ENCODE results near the gene AATK. TPM values are rescaled to one million over a fixed set of nuclear protein-coding genes. Genes with fewer than 3 reads are reported as not detected.
A peak's percentile ranks its signal among the peaks of the same experiment; 100 is the strongest.

AATK gene
- total RNA-seq, 4 donors from 2014 or later: 4.1 to 17.6 (median 7.4) TPM

GRCh38 chr17:81099888-81100287 lies 66.1 kb downstream of the AATK start:
- Histone ChIP-seq H3K36me3 (peaks cover 15 to 16% of the 10 kb centered on the region in 2 donors), H3K9me3 (no peaks in the 10 kb centered on the region), H3K27me3 (no peaks in the 10 kb centered on the region), H3K4me3 (replicated peaks in 1 of 3) (no peak overlapping the region), H3K27ac (no peak overlapping the region), H3K4me1 (peaks cover 23 to 32% of the 10 kb centered on the region in 2 donors)
- intact Hi-C loops (cut with DNase I): loop anchor here (2.0 to 10.0 kb wide), 3 partner anchors 78 to 675 kb away; no protein-coding TSS in a partner anchor
- no peak for DNase-seq
- TF ChIP-seq POLR2A (IDR thresholded peaks at IDR 0.05) (no peak), CTCF (IDR thresholded peaks at IDR 0.05) (no peak)
- 94 to 97% methylated on average over 15 to 21 of the region's 23 CpGs for WGBS, 2 donors

- peaks cover 6 to 11% of the 10 kb centered on the region in 2 donors for H3K36me3 ChIP-seq
- no peak for DNase-seq
- TF ChIP-seq CTCF (IDR thresholded peaks at IDR 0.05) (no peak), POLR2A (IDR thresholded peaks at IDR 0.05) (no peak)
- intact Hi-C loops (cut with DNase I): loop anchor here (2.0 kb wide), 1 partner anchor 109 kb away; no protein-coding TSS in a partner anchor
- no peaks in the 10 kb centered on the region for H3K27me3 ChIP-seq
- WGBS, 2 donors: 91 to 95% methylated on average over 5 to 11 of the region's 13 CpGs
- peak overlapping the region in 2 of 3 donors; percentile 95 to 96 for H3K27ac ChIP-seq
- no peak overlapping the region for H3K4me3 ChIP-seq (replicated peaks in 1 of 3)
- H3K4me1 ChIP-seq: peaks cover 31 to 41% of the 10 kb centered on the region in 2 donors
- H3K9me3 ChIP-seq: no peaks in the 10 kb centered on the region
Observed at GRCh38 chr17:81097943-81098308, 68.1 kb downstream of the AATK start.

- H3K36me3 ChIP-seq: peaks cover 6 to 11% of the 10 kb centered on the region in 2 donors
- peaks cover 31 to 41% of the 10 kb centered on the region in 2 donors for H3K4me1 ChIP-seq
- H3K9me3 ChIP-seq: no peaks in the 10 kb centered on the region
- peak; percentile 79 to 85 for DNase-seq
- WGBS, 2 donors: 44 to 47% methylated on average over 6 to 22 of the region's 31 CpGs
- intact Hi-C loops (cut with DNase I): no loop called here
- TF ChIP-seq POLR2A (IDR thresholded peaks at IDR 0.05) (peak in 1 of 2 donors; percentile 19), CTCF (IDR thresholded peaks at IDR 0.05) (peak in 5 of 6 experiments; percentile 37 to 63 (median 49))
- H3K27ac ChIP-seq: peak overlapping the region; percentile 92 to 96 (median 95)
- H3K27me3 ChIP-seq: no peaks in the 10 kb centered on the region
- H3K4me3 ChIP-seq (replicated peaks in 1 of 3): no peak overlapping the region
Observed at GRCh38 chr17:81097134-81097942, 68.7 kb downstream of the AATK start.

- H3K4me3 ChIP-seq (replicated peaks in 1 of 3): no peak overlapping the region
- H3K27me3 ChIP-seq: no peaks in the 10 kb centered on the region
- peak; percentile 57 to 67 for DNase-seq
- H3K27ac ChIP-seq: peak overlapping the region; percentile 92 to 96 (median 95)
- H3K36me3 ChIP-seq: peaks cover 6 to 11% of the 10 kb centered on the region in 2 donors
- H3K4me1 ChIP-seq: peaks cover 31 to 41% of the 10 kb centered on the region in 2 donors
- no peaks in the 10 kb centered on the region for H3K9me3 ChIP-seq
- intact Hi-C loops (cut with DNase I): no loop called here
- TF ChIP-seq CTCF (IDR thresholded peaks at IDR 0.05) (no peak), POLR2A (IDR thresholded peaks at IDR 0.05) (no peak)
- 62 to 81% methylated on average over 6 to 7 of the region's 7 CpGs for WGBS, 2 donors
Observed at GRCh38 chr17:81096741-81097133, 69.3 kb downstream of the AATK start.

GRCh38 chr17:81095383-81095762 lies 70.6 kb downstream of the AATK start:
- Histone ChIP-seq H3K9me3 (no peaks in the 10 kb centered on the region), H3K36me3 (peaks cover 6% of the 10 kb centered on the region in 2 donors), H3K27me3 (no peaks in the 10 kb centered on the region), H3K4me3 (replicated peaks in 1 of 3) (no peak overlapping the region), H3K27ac (peak overlapping the region; percentile 92 to 96 (median 95)), H3K4me1 (peaks cover 31 to 46% of the 10 kb centered on the region in 2 donors)
- no peak for TF ChIP-seq POLR2A (IDR thresholded peaks at IDR 0.05)
- no peak for TF ChIP-seq CTCF (IDR thresholded peaks at IDR 0.05)
- 40 to 49% methylated on average over 11 to 12 of the region's 13 CpGs for WGBS, 2 donors
- no peak for DNase-seq
- intact Hi-C loops (cut with DNase I): no loop called here

Measured in thyroid gland (tissue), 4 donors.